Urinary bladder (tissue), 4 donors: ENCODE measurements around the gene SULT1C4. TPM values are rescaled to one million over a fixed set of nuclear protein-coding genes. Genes with fewer than 3 reads are reported as not detected.
A peak's percentile ranks its signal among the peaks of the same experiment; 100 is the strongest.
"Not testable (repeated sequence)": the region's sequence is repeated elsewhere in the genome, so short reads cannot be mapped to it uniquely, and the experiment has no call there.

Source experiments
- DNase-seq: peaks from one replicate; pipeline ENCODE4 v3.0.0-alpha.2; 2015; ENCODE audit errors: extremely low spot score
- H3K27ac ChIP-seq: one replicate; pipeline ENCODE4 v1.5.1; 2013; ENCODE audit warnings: low read depth, mild to moderate bottlenecking, moderate library complexity
- H3K36me3 ChIP-seq: one replicate; pipeline ENCODE4 v1.6.1; 2013; ENCODE audit warnings: mild to moderate bottlenecking, moderate library complexity; ENCODE audit not compliant: insufficient read depth
- H3K4me1 ChIP-seq: one replicate; pipeline ENCODE4 v1.6.1; 2013; ENCODE audit warnings: mild to moderate bottlenecking, moderate library complexity; ENCODE audit not compliant: insufficient read depth
- H3K4me3 ChIP-seq: one replicate; pipeline ENCODE4 v1.5.1; 2013; ENCODE audit warnings: low read depth, low read length
- WGBS: extraction: QIAGEN DNeasy Blood & Tissue Kit; methylation state at CpG from one replicate; pipeline ENCODE4 v1.1.7; 2013; 5-methylcytosine and 5-hydroxymethylcytosine counted together
- polyA plus RNA-seq: library from polyadenylated mRNA; stranded (reverse); fragments of 200-250 nt; gene quantifications from one replicate; pipeline ENCODE4 v1.2.3, GENCODE V29; 2013
- total RNA-seq: library from RNA; depleted of rRNA; stranded (reverse); fragments of >200 nt; gene quantifications from one replicate; pipeline ENCODE4 v1.2.3, GENCODE V29; 2014
- donor health status: healthy with polysubstance abuse.
- donor health status: healthy.

Gene SULT1C4
- total RNA-seq = 31.9 TPM
- polyA plus RNA-seq = 4.6 TPM

- DNase-seq = peak; percentile 85
- Histone ChIP-seq H3K27ac (peak within 1 kb of the TSS; percentile 68), H3K36me3 (no peaks in the 10 kb centered on the region), H3K4me1 (peaks cover 2% of the 10 kb centered on the region), H3K4me3 (peak within 1 kb of the TSS; percentile 15)
- WGBS = 20% methylated on average over 13 of the region's 13 CpGs
Observed at GRCh38 chr2:108377815-108378630, at the start of gene SULT1C4. TSS of gene SULT1C4 (plus strand) at chr2:108377954. CDS start at chr2:108378338, 384 bp downstream.

- H3K36me3 ChIP-seq = no peaks in the 10 kb centered on the region
- no peak overlapping the region for H3K27ac ChIP-seq
- no peaks in the 10 kb centered on the region for H3K4me1 ChIP-seq
- no peak overlapping the region for H3K4me3 ChIP-seq
- 96% methylated on average over 2 of the region's 2 CpGs for WGBS
- no peak for DNase-seq
Observed at GRCh38 chr2:108329771-108330170, 48.0 kb upstream of the SULT1C4 start.

- Histone ChIP-seq H3K4me3 (no peak overlapping the region), H3K36me3 (no peaks in the 10 kb centered on the region), H3K27ac (no peak overlapping the region), H3K4me1 (no peaks in the 10 kb centered on the region)
- 18% methylated on average over 3 of the region's 3 CpGs for WGBS
- peak; percentile 26 for DNase-seq
Observed at GRCh38 chr2:108330979-108331378, 46.8 kb upstream of the SULT1C4 start.

- no peak for DNase-seq
- H3K36me3 ChIP-seq = no peaks in the 10 kb centered on the region
- WGBS = 64% methylated on average over 3 of the region's 3 CpGs
- H3K4me1 ChIP-seq = no peaks in the 10 kb centered on the region
- H3K27ac ChIP-seq = no peak overlapping the region
- no peak overlapping the region for H3K4me3 ChIP-seq
Observed at GRCh38 chr2:108345951-108346350, 31.8 kb upstream of the SULT1C4 start.

GRCh38 chr2:108346827-108347226 lies 30.9 kb upstream of the SULT1C4 start:
- H3K4me1 ChIP-seq = no peaks in the 10 kb centered on the region
- H3K36me3 ChIP-seq = no peaks in the 10 kb centered on the region
- no peak for DNase-seq
- no peak overlapping the region for H3K4me3 ChIP-seq
- H3K27ac ChIP-seq = no peak overlapping the region
- 66% methylated on average over 3 of the region's 3 CpGs for WGBS

GRCh38 chr2:108347786-108348185 lies 30.0 kb upstream of the SULT1C4 start:
- Histone ChIP-seq H3K4me1 (no peaks in the 10 kb centered on the region), H3K27ac (no peak overlapping the region), H3K4me3 (no peak overlapping the region), H3K36me3 (no peaks in the 10 kb centered on the region)
- DNase-seq = no peak
- WGBS = 80% methylated on average over 3 of the region's 3 CpGs

GRCh38 chr2:108348816-108349570 lies 28.8 kb upstream of the SULT1C4 start:
- no peaks in the 10 kb centered on the region for H3K4me1 ChIP-seq
- 79% methylated on average over 5 of the region's 5 CpGs for WGBS
- no peak overlapping the region for H3K27ac ChIP-seq
- DNase-seq = no peak
- H3K4me3 ChIP-seq = no peak overlapping the region
- no peaks in the 10 kb centered on the region for H3K36me3 ChIP-seq

- no peaks in the 10 kb centered on the region for H3K4me1 ChIP-seq
- DNase-seq = no peak
- no peaks in the 10 kb centered on the region for H3K36me3 ChIP-seq
- 89% methylated on average over 2 of the region's 2 CpGs for WGBS
- H3K27ac ChIP-seq = no peak overlapping the region
- no peak overlapping the region for H3K4me3 ChIP-seq
Observed at GRCh38 chr2:108349571-108349928, 28.2 kb upstream of the SULT1C4 start.

- Histone ChIP-seq H3K4me3 (no peak overlapping the region), H3K36me3 (no peaks in the 10 kb centered on the region), H3K4me1 (no peaks in the 10 kb centered on the region), H3K27ac (no peak overlapping the region)
- DNase-seq = no peak
Observed at GRCh38 chr2:108351889-108352288, 25.9 kb upstream of the SULT1C4 start.

GRCh38 chr2:108354136-108354535 lies 23.6 kb upstream of the SULT1C4 start:
- Histone ChIP-seq H3K27ac (no peak overlapping the region), H3K4me3 (no peak overlapping the region), H3K36me3 (no peaks in the 10 kb centered on the region), H3K4me1 (no peaks in the 10 kb centered on the region)
- WGBS = 68% methylated on average over 5 of the region's 5 CpGs
- no peak for DNase-seq

- 80% methylated on average over 2 of the region's 2 CpGs for whole genome bisulfite sequencing
- no peak for DNase-seq
- no peak overlapping the region for H3K27ac ChIP-seq
- H3K4me1 ChIP-seq = no peaks in the 10 kb centered on the region
- no peaks in the 10 kb centered on the region for H3K36me3 ChIP-seq
- H3K4me3 ChIP-seq = no peak overlapping the region
Observed at GRCh38 chr2:108355906-108356734, 21.6 kb upstream of the SULT1C4 start.

- WGBS = 85% methylated on average over 1 of the region's 1 CpG
- H3K36me3 ChIP-seq, H3K27ac ChIP-seq, H3K4me1 ChIP-seq, DNase-seq, H3K4me3 ChIP-seq: not testable (repeated sequence)
Observed at GRCh38 chr2:108359336-108359735, 18.4 kb upstream of the SULT1C4 start.

- Histone ChIP-seq H3K4me3 (no peak overlapping the region), H3K36me3 (no peaks in the 10 kb centered on the region), H3K4me1 (no peaks in the 10 kb centered on the region), H3K27ac (no peak overlapping the region)
- DNase-seq = no peak
- 55% methylated on average over 2 of the region's 2 CpGs for WGBS
Observed at GRCh38 chr2:108360776-108361468, 16.8 kb upstream of the SULT1C4 start.
